HG03558 (cell line): ENCODE data around the gene LHX2.

ENCODE experiments used
- ATAC-seq: cut with Tn5 transposase; IDR thresholded peaks from one replicate; pipeline ENCODE4 v1.9.1; 2021; ENCODE audit warnings: moderate number of reproducible peaks; ENCODE audit not compliant: unreplicated experiment; ENCODE audit errors: extremely low read depth

The LHX2 gene

DNA sequence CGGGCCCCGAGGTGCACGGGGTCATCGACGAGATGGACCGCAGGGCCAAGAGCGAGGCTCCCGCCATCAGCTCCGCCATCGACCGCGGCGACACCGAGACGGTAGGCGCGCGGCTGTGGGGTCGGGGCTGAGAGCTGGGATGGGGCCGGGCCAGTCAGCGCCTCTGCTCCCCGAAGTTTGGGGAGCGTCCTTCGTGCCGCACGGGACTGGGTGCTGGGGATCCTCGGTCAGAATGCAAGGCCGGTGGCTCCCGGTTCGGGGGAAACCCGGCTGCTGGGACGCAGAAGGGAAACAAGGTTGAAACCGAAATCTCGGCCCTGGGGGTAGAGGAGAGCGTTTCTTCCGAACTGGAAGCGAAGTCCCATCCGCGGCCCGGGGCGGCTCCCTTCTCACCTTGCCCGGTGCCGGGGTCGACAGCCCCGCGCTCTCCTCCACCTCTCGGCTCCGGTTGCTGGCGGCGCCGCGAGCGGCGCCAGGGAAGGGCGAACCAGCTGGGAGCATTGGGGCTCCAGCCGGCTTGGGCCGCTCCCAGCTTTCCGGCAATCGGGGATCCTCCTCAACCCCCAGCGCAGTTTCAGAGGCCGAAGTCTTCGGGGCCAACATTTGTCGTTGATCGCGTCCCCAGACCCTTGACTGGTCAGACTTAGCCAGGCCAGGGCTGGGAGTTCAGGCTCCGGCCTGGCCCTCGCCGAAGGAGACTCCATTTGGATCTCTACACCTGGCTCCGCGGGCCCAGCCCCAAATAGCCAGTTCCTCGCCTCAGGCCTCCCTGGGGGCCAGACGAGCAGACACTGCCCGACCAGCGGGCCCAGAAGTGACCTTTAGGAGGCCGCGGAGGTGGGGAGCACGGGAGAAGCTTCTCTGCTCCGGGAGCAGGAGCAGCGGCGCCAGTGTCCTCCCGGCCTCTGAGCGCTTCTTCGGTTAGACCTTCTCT is 1.1 kb downstream of the LHX2 start:
- no peak for ATAC-seq

DNA sequence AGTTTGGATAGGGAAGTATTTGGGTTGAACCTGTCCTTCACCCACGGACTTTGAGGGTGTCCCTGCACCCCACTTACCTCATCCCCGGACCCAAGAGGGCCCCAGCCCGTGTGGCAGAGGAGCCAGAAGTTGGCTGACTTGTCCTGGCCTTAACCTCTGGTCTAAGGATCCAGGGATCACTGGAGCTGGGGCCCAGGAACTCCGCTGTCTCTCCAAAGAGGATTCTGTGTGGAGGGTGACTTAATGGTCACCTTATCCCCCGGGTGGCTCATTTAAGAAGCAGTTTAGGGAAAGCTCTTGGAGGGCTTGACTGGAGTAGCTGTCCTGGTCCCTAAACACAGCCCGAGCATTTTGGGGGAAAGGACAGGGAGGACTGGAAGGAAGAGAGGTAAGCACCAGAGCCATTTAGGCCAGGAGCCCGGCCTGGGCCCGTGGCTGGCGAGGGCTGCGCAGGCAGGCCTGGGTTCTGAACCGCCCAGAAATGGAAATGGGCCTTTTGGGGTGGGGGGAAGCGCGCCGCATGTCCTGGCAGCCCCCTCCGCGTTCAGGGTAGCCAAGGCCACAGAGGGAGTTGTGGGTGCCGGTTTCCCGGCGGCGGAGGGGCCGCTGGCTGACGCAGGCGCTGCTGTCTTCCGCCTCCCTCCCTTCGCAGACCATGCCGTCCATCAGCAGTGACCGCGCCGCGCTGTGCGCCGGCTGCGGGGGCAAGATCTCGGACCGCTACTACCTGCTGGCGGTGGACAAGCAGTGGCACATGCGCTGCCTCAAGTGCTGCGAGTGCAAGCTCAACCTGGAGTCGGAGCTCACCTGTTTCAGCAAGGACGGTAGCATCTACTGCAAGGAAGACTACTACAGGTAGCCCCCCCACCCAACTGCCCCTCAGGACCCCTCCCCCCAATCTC is 2.0 kb downstream of the LHX2 start:
- no peak for ATAC-seq

DNA sequence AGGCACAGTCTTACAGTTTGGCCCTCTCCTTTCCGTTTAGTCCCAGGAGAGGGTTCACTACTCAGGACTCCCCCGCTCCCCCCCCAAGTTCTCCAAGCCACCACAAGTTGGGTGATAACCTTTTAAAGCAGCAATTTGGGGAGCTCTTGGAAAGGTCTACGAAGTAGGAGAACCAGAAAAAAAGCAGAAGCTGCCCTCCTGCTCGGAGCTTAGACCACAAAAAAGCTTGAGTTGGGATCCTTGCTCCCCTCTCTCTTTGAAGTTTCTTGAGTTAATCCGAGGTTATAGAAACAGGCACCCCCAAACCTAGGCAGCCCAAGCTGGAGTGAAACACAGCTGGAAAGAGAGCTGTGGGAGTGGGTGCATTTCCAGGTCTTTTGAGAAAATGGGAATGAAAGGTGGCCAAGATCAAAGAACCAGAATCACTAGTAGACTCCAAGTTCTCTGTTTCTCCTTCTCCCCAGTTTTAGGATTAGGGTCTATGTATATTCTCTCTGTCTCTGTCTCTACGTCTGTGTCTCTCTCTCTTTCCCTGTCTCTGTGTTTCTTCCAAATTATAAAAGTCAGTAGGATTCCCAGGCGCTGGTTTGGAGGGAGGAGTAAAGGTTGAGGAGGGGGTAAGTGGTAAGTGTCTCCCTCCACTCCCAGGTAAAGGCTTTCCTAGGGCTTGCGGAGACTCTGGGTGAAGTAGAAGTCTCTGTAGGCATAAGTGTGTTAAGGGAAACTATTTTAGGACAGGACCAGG is 2.8 kb downstream of the LHX2 start:
- no peak for ATAC-seq

DNA sequence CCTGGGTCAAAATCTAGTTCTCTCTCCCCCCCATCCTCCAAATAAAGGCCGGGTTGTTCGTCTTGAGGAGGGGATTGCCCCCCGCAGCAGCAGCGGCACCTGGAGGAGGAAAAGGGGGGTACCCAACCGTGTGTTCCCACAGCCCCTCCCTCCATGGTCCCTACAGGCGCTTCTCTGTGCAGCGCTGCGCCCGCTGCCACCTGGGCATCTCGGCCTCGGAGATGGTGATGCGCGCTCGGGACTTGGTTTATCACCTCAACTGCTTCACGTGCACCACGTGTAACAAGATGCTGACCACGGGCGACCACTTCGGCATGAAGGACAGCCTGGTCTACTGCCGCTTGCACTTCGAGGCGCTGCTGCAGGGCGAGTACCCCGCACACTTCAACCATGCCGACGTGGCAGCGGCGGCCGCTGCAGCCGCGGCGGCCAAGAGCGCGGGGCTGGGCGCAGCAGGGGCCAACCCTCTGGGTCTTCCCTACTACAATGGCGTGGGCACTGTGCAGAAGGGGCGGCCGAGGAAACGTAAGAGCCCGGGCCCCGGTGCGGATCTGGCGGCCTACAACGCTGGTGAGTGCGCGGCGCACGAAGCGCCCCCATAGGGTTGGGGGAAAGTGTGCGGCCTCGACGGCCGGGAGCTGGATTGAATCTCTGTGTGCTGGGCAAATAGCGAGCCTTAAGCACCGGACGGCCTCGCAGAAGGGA is 3.5 kb downstream of the LHX2 start:
- no peak for ATAC-seq

DNA sequence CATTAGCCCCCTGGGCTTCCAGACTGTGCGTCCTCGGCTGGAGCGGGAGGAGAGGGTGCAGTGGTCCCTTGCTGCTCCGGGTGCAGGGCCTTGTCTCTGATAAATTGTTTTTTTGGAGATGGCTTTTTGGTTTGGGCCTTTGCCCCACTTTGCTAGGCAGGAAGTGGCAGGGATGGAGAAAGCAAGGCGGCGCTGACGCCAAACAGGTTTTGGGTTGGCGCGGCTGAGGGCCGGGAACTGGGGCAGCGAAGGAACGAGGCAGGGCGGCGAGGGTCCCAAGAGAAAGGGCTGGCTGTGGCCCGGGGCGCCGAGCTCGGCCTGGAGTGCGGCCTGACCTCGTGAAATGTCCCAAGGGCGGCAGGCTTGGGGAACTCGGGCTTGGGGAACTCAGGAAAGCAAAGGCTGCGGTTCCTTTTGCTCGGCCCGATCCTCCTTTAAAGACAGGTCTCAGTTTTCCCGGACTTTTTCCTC is 4.1 kb downstream of the LHX2 start:
- no peak for ATAC-seq

DNA sequence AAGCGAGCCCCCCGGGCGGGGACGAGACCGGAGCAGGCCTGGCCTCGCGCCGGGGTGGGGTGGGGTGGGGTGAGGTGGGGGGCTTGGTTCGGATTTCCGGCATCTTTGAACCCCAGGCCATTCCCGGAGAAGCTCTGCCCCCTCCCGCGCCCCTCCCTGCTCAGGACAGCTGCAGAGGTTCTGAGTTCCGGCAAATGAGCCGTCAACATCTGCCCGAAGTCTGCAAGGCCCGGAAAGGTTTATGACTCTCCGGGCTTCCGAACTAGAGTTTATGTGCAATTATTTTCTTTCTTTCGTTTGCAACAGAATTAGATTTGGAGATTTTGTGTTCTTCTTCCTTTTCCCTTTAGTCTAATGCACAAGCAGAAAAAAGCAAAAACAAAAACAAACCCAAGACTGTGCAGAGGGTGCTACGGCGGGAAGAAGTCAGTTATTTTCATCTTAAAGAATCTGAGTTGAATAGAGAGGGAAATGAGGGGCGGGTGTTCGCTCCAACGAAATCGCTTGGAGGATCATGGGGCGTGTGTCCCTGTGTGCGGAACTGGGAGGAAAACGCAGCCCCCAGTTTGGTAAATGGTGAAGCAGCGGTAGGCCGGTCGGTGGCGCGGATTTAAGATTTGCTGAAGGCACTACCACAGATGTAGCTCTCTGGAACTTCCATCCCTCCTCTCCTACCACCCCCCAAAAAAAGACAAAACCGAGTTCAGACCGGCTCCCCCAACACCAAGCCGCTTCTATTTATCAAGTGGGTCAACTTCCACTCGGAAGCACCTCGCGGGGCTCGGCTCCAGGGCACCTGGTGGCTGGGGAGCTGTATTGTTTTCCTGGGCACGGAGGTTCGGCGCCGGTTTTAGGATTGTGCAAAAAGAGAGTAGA is 4.8 kb downstream of the LHX2 start:
- no peak for ATAC-seq

DNA sequence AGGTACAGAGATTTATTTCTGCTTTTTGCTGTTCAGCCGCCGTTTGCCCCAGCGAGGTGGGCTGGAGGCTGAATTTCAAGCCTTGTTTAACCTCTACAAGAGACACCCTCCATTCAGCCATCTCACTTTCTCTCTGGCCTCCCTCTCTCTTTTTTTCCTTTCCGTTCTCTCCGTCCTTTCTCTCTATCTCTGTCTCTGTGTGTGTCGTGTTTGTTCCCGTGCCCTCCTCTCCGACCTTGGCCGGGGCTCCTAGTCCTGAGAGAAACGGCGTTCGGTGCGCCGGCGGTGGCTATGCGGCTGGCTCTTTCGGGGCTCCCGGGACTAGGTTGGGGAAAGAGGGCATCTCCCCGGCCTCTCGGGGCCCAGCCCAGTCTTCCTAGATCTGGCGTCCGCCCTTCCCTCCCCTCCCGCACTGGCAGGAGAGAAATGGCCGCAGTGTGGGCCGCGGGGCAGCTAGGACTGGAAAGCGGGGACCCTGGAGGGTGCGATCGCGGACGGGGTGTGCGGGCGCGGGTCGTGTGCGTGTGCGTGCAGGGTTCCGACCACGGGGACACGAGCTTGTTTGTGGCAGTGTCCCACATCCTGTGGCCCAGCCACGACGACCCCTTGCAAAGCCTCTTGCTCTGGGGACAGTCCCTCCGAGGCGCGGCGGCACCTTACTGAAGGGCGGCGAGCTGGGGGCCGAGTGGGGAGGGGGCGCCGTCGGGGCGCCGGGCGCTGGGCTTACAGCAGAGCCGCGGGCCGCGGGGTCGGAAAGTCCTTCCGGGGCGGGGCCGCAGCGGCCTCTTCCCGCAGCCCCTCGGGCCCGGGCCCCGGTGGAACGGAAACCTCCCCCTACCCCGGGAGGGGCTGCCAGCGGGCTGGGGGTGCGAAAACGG is 5.7 kb downstream of the LHX2 start:
- ATAC-seq, result no peak

DNA sequence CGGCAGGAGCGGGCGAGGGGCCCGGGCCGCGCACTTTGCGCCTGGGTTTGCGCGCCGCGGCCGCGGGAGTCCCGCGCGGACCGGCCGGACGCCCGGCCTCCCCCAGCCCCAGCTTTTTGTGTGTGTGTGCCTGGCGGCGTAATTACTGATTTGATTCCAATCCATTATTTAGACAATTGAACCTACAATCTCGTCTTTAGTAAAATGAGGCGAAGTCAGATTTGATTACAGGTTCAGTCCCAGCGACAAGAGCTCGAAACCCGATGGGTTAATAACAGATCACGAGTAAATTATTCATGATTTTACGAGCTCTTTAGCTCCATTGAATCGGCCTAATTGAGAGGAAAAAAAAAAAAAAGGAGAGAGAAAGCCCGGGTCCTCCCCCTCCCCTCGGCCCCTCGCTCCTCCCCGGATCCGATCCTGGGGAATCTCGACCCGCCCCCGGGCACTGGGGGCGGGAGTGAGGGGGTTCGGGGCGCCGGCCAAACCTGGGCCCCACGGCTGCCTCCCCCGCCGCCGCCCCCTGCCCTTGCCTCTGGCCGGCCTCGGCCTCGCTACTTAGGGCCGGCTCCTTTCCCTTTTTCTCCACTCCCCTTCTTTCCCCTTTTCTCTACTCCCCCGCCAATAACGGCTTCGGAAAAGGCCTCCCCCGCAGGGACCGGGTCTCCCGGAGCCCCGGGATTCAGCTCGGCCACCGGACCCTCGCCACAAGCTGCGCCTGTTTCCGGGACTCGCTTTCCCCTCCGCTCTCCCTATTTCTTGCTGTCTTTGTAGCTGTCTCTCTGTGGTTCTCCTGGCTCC is 6.6 kb downstream of the LHX2 start:
- ATAC-seq, result no peak

DNA sequence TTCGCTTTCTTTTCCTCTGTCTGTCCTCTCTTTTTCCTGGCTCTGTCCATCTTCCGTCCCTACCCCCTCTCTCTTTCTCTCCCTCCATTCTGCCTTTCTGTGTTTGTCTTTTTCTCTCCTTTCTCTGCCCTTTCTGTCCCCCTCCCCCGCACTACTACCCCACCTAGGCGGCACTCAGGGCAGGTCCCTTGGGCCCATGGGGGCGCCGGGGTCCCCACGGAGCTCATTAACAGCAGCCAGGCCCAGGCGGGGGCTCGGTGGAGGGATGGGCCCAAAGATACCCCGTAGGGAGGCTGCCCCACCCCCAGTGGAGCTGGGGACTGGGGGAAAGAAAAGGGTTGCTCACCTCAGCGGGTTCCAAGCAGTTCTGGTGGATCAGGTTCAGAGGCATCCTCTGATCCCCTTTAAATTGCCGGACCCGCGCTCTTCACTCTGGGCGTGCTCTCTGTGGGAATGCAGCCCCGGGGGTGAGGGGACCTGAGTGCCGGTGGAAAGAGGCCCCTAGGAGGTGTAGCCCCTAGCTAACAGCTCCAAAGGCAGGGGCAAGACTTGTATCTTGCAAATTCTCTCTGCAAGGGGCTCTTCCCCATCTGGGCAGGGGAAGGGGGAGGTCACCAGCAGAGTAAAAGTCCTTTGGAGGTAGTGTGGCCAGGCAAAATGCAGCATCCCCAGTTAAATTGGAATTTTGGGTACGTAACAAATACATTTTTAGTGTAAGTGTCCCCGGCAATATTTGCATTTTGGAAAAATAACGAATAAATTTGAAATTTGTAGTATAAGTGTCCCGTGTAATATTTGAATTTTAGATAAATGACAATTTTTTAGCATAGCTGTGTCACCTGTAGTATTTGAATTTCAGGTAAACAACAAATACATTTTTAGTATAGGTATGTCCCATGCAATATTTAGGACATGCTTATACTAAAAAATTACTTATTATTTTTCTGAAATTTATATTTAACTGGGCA is 7.4 kb downstream of the LHX2 start:
- ATAC-seq, result no peak

DNA sequence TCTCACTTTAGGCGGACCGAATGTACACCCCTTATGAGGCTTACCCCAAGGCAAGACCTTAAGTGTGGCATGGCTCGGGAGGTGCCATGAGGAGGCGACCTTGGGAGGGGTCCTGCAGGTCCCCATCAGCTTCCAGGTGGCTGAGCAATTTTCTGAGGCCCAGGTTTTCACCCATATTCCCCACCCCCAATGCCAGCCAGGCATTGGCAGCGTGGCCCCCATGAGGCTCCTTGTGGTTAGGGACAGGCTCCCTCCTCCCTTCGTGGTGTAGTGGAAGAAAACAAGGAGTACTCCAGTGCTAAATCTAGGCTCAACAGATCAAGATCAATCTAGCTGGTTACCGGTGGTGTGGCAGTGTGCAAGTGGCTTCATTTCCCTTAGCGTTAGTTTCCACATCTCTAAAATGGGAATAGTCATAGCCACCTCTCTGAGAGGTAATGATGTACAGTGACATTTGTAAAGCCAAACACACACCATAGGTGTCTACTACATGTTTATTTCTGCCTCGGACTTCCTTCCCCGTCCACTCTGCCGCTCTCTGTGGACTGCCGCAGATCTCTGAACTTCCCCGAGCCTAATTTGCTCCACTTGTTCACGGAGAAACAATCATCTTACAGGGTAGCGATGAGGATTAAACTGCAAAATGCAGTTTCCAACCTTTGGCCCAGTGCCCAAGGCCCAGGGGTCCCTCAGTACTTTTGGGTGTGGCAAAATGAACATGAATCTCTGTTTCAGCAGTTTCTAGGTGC is 8.4 kb downstream of the LHX2 start:
- ATAC-seq, result no peak

DNA sequence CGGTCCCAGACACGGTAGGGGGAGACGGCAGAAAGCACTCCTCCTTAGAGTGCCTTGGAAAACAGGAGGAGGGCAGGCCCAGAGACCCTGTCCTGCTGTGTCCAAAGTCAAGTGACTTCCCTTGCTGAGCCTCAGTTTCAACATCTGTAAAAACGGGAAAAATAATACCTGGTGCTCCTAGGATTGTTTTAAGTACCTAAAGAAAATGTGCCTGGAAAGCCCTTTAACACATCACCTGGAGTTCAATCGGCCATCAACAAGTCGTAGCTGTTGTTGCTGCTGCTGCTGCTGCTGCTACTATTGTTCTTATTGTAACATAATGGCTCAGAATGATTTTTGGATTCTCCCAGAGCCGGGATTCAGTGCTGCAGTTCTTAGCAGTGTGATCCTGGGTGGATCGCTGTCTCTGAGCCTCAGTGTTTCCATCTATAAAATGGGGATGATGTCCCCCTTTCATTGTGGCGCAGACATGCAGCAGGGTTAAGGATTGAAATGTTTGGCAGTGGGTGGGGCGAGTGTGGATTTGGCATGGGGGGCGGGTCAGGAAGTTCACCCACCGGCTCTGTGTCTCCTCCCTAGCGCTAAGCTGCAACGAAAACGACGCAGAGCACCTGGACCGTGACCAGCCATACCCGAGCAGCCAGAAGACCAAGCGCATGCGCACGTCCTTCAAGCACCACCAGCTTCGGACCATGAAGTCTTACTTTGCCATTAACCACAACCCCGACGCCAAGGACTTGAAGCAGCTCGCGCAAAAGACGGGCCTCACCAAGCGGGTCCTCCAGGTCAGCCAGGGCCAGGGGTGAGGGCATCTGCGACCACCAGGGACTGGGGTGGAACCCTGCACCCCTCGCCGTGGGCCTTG is 9.2 kb downstream of the LHX2 start:
- no peak for ATAC-seq

DNA sequence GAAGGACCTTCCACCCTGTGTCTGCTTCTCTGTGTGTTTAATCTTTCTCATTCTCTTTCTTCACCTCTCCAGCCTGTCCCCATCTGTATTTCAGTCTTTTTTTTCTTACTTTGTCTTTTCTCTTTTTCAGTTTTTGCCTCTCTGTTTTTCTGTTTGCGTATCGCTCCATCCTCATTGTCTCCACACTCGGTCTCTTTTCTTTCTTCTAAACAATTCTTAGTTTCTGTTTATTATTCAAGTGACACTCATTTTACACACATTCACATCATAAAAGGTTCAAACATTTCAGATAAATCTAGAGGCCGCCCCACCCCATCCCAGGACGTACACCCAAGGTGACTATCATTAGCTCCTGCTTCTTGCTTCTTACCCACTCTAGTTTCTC is 9.8 kb downstream of the LHX2 start:
- ATAC-seq, result no peak

DNA sequence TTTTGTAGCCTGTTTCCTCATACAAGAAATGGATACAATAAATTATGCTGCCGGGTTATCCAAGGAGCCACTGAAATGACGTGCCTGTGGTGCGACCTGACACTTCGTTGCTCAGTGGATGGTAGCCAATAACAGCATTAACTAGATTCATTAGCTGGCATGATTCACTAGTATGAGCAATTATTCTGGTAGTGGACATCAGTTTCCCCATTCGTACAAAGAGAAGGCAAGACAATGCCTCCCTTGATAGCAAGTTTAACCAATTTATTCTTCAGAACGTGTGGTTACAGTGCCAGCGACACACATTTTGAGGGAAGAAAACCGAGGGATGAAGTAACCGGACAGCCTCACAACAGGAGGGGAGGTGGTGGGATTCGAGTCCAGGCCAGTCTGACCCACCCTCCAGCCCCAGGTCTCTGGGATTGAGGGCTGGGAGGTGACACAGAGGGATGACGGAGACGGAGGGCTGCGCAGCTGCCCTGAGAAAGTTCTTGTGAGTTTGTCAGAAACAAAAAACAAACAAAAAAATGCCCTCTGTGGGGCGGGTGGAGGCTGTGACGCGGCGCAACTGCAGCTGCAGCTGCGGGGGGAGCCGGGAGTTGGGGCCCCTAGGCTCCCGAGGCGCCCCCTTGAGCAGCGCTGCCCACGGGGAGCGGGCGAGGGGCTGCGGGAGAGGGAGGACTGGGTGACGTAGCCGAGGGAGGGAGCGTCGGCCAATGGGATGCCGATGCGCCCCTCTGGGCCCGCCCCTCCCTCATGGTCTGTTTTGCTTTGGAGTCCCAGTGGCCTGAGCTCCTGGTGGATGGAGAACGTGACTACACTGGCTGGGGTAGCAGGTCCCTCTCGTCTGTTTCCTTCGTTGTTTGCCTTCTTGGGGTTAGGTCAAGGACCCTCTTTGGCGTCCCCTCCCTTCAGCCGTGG is 10.9 kb downstream of the LHX2 start:
- no peak for ATAC-seq
